H1 (cell line): ENCODE measurements around the gene RBM25. TPM values are rescaled to one million over a fixed set of nuclear protein-coding genes. Genes with fewer than 3 reads are reported as not detected.

ENCODE experiments used
- CTCF ChIA-PET: fragments of 300-600 bp; sonication (Branson Sonifier 250); formaldehyde crosslinking; loops from one replicate; lab custom pipeline; 2021; ENCODE audit not compliant: partially characterized antibody; lab: Charles Lee
- POLR2A ChIA-PET: fragments of 300-600 bp; sonication (Branson Sonifier 250); formaldehyde crosslinking; loops from one replicate; lab custom pipeline; 2021; ENCODE audit warnings: inconsistent platforms; ENCODE audit not compliant: partially characterized antibody; lab: Charles Lee
- DNase-seq, 2 experiments: peaks; one replicate each; pipeline versions ENCODE4 v3.0.0 to v3.0.0-alpha.2; 2010 to 2022; ENCODE audit warnings: low spot score in 2 of 2, low read depth in 1 of 2, mixed read lengths in 1 of 2
- FAIRE-seq: peaks from 2 replicates; lab custom pipeline; 2011; peaks lifted over from hg19 to GRCh38; lab: Jason Lieb, UNC
- H2AFZ ChIP-seq: 2 replicates; pipeline ENCODE4 v1.8.1; 2012; ENCODE audit warnings: low read length, inconsistent platforms
- H2AK5ac ChIP-seq: 2 replicates; pipeline ENCODE4 v1.6.1; 2013; ENCODE audit warnings: low read depth, low read length
- H2BK120ac ChIP-seq: replicated peaks from 2 replicates; pipeline ENCODE3; 2013; ENCODE audit warnings: low read depth, low read length, inconsistent platforms
- H2BK12ac ChIP-seq: 2 replicates; pipeline ENCODE4 v1.6.1; 2013; ENCODE audit warnings: low read depth, low read length
- H2BK15ac ChIP-seq: 2 replicates; pipeline ENCODE4 v1.6.1; 2013; ENCODE audit warnings: low read length
- H2BK20ac ChIP-seq: 2 replicates; pipeline ENCODE4 v1.6.1; 2013; ENCODE audit warnings: low read length
- H2BK5ac ChIP-seq: 2 replicates; pipeline ENCODE4 v1.6.1; 2013; ENCODE audit warnings: low read depth, low read length
- H3K14ac ChIP-seq: 2 replicates; pipeline ENCODE4 v1.6.1; 2013; ENCODE audit warnings: inconsistent platforms; ENCODE audit not compliant: insufficient read length
- H3K18ac ChIP-seq: 2 replicates; pipeline ENCODE4 v1.6.1; 2013; ENCODE audit warnings: low read length; ENCODE audit errors: extremely low read depth
- H3K23ac ChIP-seq: 2 replicates; pipeline ENCODE4 v1.6.1; 2013; ENCODE audit warnings: inconsistent platforms; ENCODE audit not compliant: insufficient read length
- H3K23me2 ChIP-seq: 2 replicates; pipeline ENCODE4 v1.6.1; 2013; ENCODE audit warnings: low read depth, low read length
- H3K27ac ChIP-seq: 2 replicates; pipeline ENCODE4 v1.6.1; 2011; ENCODE audit warnings: low read depth, low read length, inconsistent platforms
- H3K27me3 ChIP-seq, 4 experiments: replicated peaks in 1 of 4; 1 replicate in 1 of 4; 2 replicates in 3 of 4; pipeline versions ENCODE4 v1.6.1 to v1.8.1; 2011 to 2013; ENCODE audit warnings: low read length in 3 of 4, mild to moderate bottlenecking in 3 of 4, inconsistent platforms in 2 of 4, mixed read lengths in 2 of 4, moderate library complexity in 1 of 4; ENCODE audit not compliant: control insufficient read depth in 3 of 4, insufficient read depth in 3 of 4; ENCODE audit errors: extremely low read depth in 1 of 4
- H3K36me3 ChIP-seq, 4 experiments: 2 replicates each; pipeline versions ENCODE4 v1.6.1 to v1.8.1; 2011 to 2013; ENCODE audit warnings: mild to moderate bottlenecking in 4 of 4, low read length in 3 of 4, moderate library complexity in 2 of 4, control low read depth in 1 of 4, inconsistent platforms in 1 of 4; ENCODE audit not compliant: insufficient read depth in 4 of 4, control insufficient read depth in 2 of 4
- H3K4ac ChIP-seq: replicated peaks from 2 replicates; pipeline ENCODE3; 2013; ENCODE audit warnings: low read length, low read depth, mixed read lengths, inconsistent platforms; ENCODE audit not compliant: insufficient read length
- H3K4me1 ChIP-seq, 4 experiments: replicated peaks in 1 of 4; 1 replicate in 1 of 4; 2 replicates in 3 of 4; pipeline versions ENCODE4 v1.6.1 to v1.8.1; 2011 to 2013; ENCODE audit warnings: low read length in 3 of 4, inconsistent platforms in 2 of 4, mixed read lengths in 1 of 4; ENCODE audit not compliant: insufficient read depth in 4 of 4, control insufficient read depth in 3 of 4
- H3K4me2 ChIP-seq, 2 experiments: 2 replicates each; pipeline versions ENCODE4 v1.6.1 to v1.8.1; 2011 to 2013; ENCODE audit warnings: low read depth in 2 of 2, low read length in 2 of 2, control low read depth in 1 of 2, inconsistent platforms in 1 of 2, mild to moderate bottlenecking in 1 of 2; ENCODE audit not compliant: insufficient read depth in 1 of 2
- H3K4me3 ChIP-seq, 4 experiments: fragments of 200-600, 300-600 bp in 1 of 4; sonication (generic), shearing (Covaris generic), sonication (Bioruptor Twin) in 1 of 4; 2 replicates each; pipeline versions ENCODE4 v1.5.1 to v1.8.1; 2011 to 2016; ENCODE audit warnings: low read length in 4 of 4, low read depth in 3 of 4, control low read depth in 2 of 4, inconsistent platforms in 2 of 4, mild to moderate bottlenecking in 2 of 4, mixed read lengths in 1 of 4, moderate library complexity in 1 of 4; ENCODE audit not compliant: insufficient read depth in 2 of 4; ENCODE audit errors: extremely low read depth in 1 of 4
- H3K56ac ChIP-seq: replicated peaks from 2 replicates; pipeline ENCODE3; 2013; ENCODE audit warnings: low read depth, mild to moderate bottlenecking, mixed read lengths, low read length, inconsistent platforms; ENCODE audit not compliant: insufficient read length
- H3K79me1 ChIP-seq: 2 replicates; pipeline ENCODE4 v1.6.1; 2013; ENCODE audit warnings: low read depth, low read length, control low read depth
- H3K79me2 ChIP-seq, 2 experiments: 2 replicates each; pipeline versions ENCODE4 v1.6.1 to v1.8.1; 2012 to 2013; ENCODE audit warnings: low read length in 2 of 2, mild to moderate bottlenecking in 2 of 2, inconsistent platforms in 1 of 2; ENCODE audit not compliant: insufficient read depth in 2 of 2, control insufficient read depth in 1 of 2
- H3K9ac ChIP-seq, 4 experiments: replicated peaks in 1 of 4; 1 replicate in 1 of 4; 2 replicates in 3 of 4; pipeline versions ENCODE4 v1.6.1 to v1.8.1; 2011 to 2013; ENCODE audit warnings: low read depth in 3 of 4, low read length in 3 of 4, control low read depth in 2 of 4, mild to moderate bottlenecking in 2 of 4, moderate library complexity in 2 of 4, inconsistent platforms in 1 of 4; ENCODE audit errors: extremely low read depth in 1 of 4
- H3K9me3 ChIP-seq, 2 experiments: 2 replicates each; pipeline versions ENCODE4 v1.6.1 to v1.8.1; 2012 to 2013; ENCODE audit warnings: mild to moderate bottlenecking in 2 of 2, moderate library complexity in 2 of 2, control low read depth in 1 of 2, inconsistent platforms in 1 of 2, low read depth in 1 of 2, low read length in 1 of 2, mixed read lengths in 1 of 2; ENCODE audit not compliant: insufficient read depth in 2 of 2
- H4K20me1 ChIP-seq, 2 experiments: replicated peaks in 1 of 2; 2 replicates each; pipeline versions ENCODE3 to v1.8.1; 2011 to 2013; ENCODE audit warnings: inconsistent platforms in 2 of 2, low read length in 2 of 2, mild to moderate bottlenecking in 1 of 2; ENCODE audit not compliant: insufficient read depth in 2 of 2, control insufficient read depth in 1 of 2
- H4K5ac ChIP-seq: 2 replicates; pipeline ENCODE4 v1.6.1; 2013; ENCODE audit warnings: low read length, low read depth, mixed read lengths, inconsistent platforms; ENCODE audit not compliant: insufficient read length
- H4K8ac ChIP-seq: 2 replicates; pipeline ENCODE4 v1.8.0; 2013; ENCODE audit warnings: mild to moderate bottlenecking, moderate library complexity, low read length, inconsistent platforms; ENCODE audit not compliant: insufficient read depth; ENCODE audit errors: extremely low read depth
- H4K91ac ChIP-seq: replicated peaks from 2 replicates; pipeline ENCODE3; 2013; ENCODE audit warnings: low read length, mixed read lengths, inconsistent platforms; ENCODE audit not compliant: insufficient read length
- CBX8 ChIP-seq: fragments of 300-800, 300-1000 bp; sonication (generic); IDR thresholded peaks from 2 replicates; pipeline ENCODE4 v1.7.1; 2016; ENCODE audit warnings: low read depth, low read length, borderline replicate concordance
- EGR1 ChIP-seq: IDR thresholded peaks from 2 replicates; pipeline ENCODE4 v1.6.1; 2011; ENCODE audit warnings: low read depth, low read length, borderline replicate concordance
- FOSL1 ChIP-seq: IDR thresholded peaks from 2 replicates; pipeline ENCODE4 v1.6.1; 2011; ENCODE audit warnings: mild to moderate bottlenecking, low read depth, low read length, moderate library complexity; ENCODE audit not compliant: insufficient read depth
- KDM1A ChIP-seq: fragments of 200-600, 300-600 bp; sonication (generic); IDR thresholded peaks from 2 replicates; pipeline ENCODE4 v1.7.1; 2016; ENCODE audit warnings: mild to moderate bottlenecking, low read length, borderline replicate concordance
- POLR2AphosphoS5 ChIP-seq: IDR thresholded peaks from 2 replicates; pipeline ENCODE4 v1.6.1; 2011; ENCODE audit warnings: low read depth, low read length
- POU5F1 ChIP-seq: IDR thresholded peaks from 2 replicates; pipeline ENCODE4 v1.6.1; 2011; ENCODE audit warnings: low read depth, mild to moderate bottlenecking, low read length, moderate library complexity
- SAP30 ChIP-seq: fragments of 300-600 bp; sonication (generic); IDR thresholded peaks from 2 replicates; pipeline ENCODE4 v1.7.1; 2012; ENCODE audit warnings: low read length, moderate library complexity, mild to moderate bottlenecking, inconsistent platforms; ENCODE audit not compliant: insufficient read depth, insufficient replicate concordance
- SIX5 ChIP-seq: IDR thresholded peaks from 2 replicates; pipeline ENCODE4 v1.6.1; 2011; ENCODE audit warnings: mild to moderate bottlenecking, low read depth, low read length
- SP2 ChIP-seq: IDR thresholded peaks from 2 replicates; pipeline ENCODE4 v1.6.1; 2012; ENCODE audit warnings: mild to moderate bottlenecking, low read length, inconsistent platforms
- SRF ChIP-seq: IDR thresholded peaks from 2 replicates; pipeline ENCODE4 v1.6.1; 2011; ENCODE audit warnings: mild to moderate bottlenecking, low read depth, low read length, moderate library complexity
- TAF7 ChIP-seq: optimal IDR thresholded peaks from 2 replicates; pipeline ENCODE3; 2011; ENCODE audit warnings: low read depth, mild to moderate bottlenecking, inconsistent platforms, low read length, moderate library complexity, borderline replicate concordance
- WGBS, 2 experiments: shearing (Covaris generic) in 1 of 2; methylation state at CpG; one replicate each; pipeline versions ENCODE4 v1.1.6 to v1.1.7; 2013 to 2015; ENCODE audit warnings: low lambda C conversion rate in 2 of 2, mixed read lengths in 2 of 2, inconsistent platforms in 1 of 2, low coverage in 1 of 2, missing lambda C conversion rate in 1 of 2; ENCODE audit not compliant: insufficient replicate concordance in 2 of 2, insufficient coverage in 1 of 2, insufficient read length in 1 of 2; ENCODE audit errors: extremely low coverage in 1 of 2, missing lambda C conversion rate in 1 of 2; 5-methylcytosine and 5-hydroxymethylcytosine counted together
- polyA plus RNA-seq, 7 experiments: library from polyadenylated mRNA; depleted of rRNA in 3 of 7; stranded (reverse) in 5 of 7; unstranded in 2 of 7; fragments of >200 nt in 5 of 7; fragments of 200-250 nt in 2 of 7; gene quantifications; 1 replicate in 5 of 7; 2 replicates in 1 of 7; 4 replicates in 1 of 7; pipeline versions ENCODE4 v1.2.1 to v1.2.3, GENCODE V29; 2011 to 2013; ENCODE audit warnings: missing spikeins in 2 of 7, mixed read lengths in 2 of 7
- total RNA-seq: library from RNA; stranded (reverse); fragmentation: NEBNext Ultra II Directional; extraction: Animal tissue kit (Norgen Biotek cat#: 25700); gene quantifications from 2 replicates; pipeline ENCODE4 v1.2.1, GENCODE V29; 2021

RBM25 gene
- total and polyA plus RNA-seq, 2 of the 8 experiments (the other 6 are each of a cell fraction or from before 2014, with no cell fraction given) = 25.6 to 134 TPM

GRCh38 chr14:73168274-73168673 lies 109.9 kb downstream of the RBM25 start:
- Histone ChIP-seq H2BK20ac (no peak overlapping the region), H3K14ac (no peak overlapping the region), H4K20me1 (peaks cover 4 to 6% of the 10 kb centered on the region in 2 experiments), H3K23me2 (no peaks in the 10 kb centered on the region), H2BK5ac (no peak overlapping the region), H2AK5ac (no peak overlapping the region), H2BK15ac (no peak overlapping the region), H3K4ac (no peak overlapping the region), H4K5ac (no peak overlapping the region), H3K4me2 (no peak overlapping the region), H3K79me1 (no peaks in the 10 kb centered on the region; the same call in 1 of the 2 replicates), H3K18ac (no peak overlapping the region), H3K79me2 (no peaks in the 10 kb centered on the region), H3K9me3 (no peaks in the 10 kb centered on the region), H2AFZ (no peak overlapping the region), H3K23ac (no peak overlapping the region), H3K27ac (no peak overlapping the region), H2BK120ac (no peak overlapping the region), H4K8ac (no peak overlapping the region), H4K91ac (no peak overlapping the region), H3K9ac (no peak overlapping the region), H3K56ac (no peak overlapping the region), H3K4me1 (peaks cover 2 to 10% (median 6%) of the 10 kb centered on the region in 4 experiments; a peak in 6 of 7 replicates), H3K4me3 (no peak overlapping the region), H2BK12ac (no peak overlapping the region), H3K27me3 (no peaks in the 10 kb centered on the region), H3K36me3 (peaks cover 4 to 34% (median 14%) of the 10 kb centered on the region in 4 experiments; a peak in 5 of 8 replicates)
- whole genome bisulfite sequencing, 2 experiments = 94% methylated on average over 9 of the region's 9 CpGs; no CpG with 5 or more reads in 1 of the 2 experiments
- POLR2A ChIA-PET = interaction anchor here (0.6 kb wide), 1 partner anchor 304 kb away, joined by 3 read pairs; no protein-coding TSS in a partner anchor
- TF ChIP-seq SRF (no peak), TAF7 (no peak), SAP30 (no peak), CBX8 (no peak), KDM1A (no peak), SP2 (no peak), FOSL1 (no peak), SIX5 (no peak), POLR2AphosphoS5 (no peak), EGR1 (no peak), POU5F1 (no peak)
- no peak for DNase-seq
- FAIRE-seq = no peak
- CTCF ChIA-PET = interaction anchor here (1.0 kb wide), 1 partner anchor 8 kb away, joined by 3 read pairs; no protein-coding TSS in a partner anchor
